Measurements from ENCODE around the gene SGTA.
"Not testable (repeated sequence)": the region's sequence is repeated elsewhere in the genome, so short reads cannot be mapped to it uniquely, and the experiment has no call there.

Gene SGTA, protein sequence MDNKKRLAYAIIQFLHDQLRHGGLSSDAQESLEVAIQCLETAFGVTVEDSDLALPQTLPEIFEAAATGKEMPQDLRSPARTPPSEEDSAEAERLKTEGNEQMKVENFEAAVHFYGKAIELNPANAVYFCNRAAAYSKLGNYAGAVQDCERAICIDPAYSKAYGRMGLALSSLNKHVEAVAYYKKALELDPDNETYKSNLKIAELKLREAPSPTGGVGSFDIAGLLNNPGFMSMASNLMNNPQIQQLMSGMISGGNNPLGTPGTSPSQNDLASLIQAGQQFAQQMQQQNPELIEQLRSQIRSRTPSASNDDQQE

DNA sequence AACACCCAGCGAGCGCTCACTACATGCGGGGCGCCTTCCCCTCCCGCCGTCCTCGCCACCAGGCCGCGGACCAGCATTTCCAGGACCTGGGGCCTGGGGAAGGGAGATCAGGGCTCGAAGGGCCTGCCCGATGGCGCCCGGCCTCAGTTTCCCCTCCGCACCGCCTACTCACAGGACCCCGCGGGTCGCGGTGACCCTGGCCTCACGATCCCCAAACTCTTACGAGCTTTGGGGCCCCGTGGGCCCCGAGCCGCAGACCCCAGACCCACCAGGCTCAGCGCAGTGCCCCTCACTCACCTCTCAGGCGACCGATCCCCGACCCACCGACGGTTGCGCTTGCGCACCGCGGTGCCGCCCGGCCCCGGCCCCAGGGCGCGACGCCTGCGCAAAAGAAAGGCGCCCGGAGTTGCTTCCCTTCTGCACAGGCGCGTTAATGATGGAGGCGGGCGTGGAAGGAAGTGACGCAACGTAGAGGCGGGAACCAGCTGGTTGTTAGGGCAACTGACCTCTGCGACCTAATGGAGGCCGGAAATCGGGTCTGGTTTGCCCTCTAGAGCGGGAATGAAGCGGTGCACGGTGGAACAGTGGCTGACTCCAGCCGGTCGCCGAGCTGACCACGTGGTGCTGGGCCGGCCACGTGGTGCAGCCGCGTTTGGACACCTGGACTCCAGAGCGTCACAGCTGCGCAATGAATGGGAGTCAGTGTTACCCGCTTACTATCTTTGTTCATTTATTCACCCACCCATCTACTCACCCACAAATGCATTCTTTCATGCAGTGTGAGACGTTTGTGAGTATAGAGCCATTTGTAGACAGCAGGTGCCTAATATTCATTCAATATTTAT lies at the start of gene SGTA:
TSS of gene SGTA (minus strand) at position 338 of the 845 bp plus-strand sequence. CDS start 14,205 bp downstream, outside the sequence.
- peak; percentile 96 for DNase-seq

DNA sequence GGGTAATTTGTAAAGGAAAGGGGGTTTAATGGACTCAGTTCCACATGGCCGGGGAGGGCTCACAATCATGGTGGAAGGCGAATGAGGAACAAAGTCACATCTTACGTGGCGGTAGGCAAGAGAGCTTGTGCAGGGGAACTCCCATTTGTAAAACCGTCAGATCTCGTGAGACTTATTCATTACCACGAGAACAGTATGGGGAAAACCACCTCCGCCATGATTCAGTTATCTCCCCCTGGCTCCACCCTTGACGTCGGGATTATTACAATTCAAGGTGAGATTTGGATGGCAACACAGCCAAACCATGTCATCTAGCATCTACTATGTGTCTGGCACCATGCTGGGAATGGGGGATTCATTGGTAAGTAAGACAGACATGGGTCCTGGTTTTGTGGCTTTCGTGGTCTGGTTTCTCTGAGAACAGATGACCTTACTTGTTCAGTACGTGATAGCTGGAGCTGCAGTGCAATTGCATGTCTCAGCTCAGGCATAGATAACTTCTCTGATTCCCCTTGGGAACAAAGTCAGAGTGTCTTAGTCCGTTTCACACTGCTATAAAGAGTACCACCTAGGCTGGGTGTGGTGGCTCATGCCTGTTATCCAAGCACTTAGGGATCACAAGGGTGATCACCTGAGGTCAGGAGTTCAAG lies 44.9 kb upstream of the SGTA start:
- no peak for DNase-seq

DNA sequence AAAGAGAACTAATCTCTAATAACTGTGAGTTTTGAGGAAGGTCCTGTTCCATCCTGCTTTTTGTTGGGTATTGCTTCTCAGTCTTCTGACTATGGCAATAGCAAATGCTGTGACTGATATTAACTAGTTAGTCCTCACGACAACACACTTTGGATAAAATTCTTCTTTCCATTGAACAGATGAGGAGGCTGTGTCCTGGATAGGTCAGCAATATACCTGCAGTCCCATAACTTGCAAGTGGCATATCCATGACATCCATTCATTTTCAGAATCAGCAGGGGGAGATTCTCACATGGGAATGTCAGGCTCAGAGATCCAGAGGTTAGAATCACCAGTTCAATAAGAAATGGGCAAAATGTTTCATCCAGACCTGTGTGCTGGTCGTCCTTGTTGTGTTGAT lies 43.9 kb upstream of the SGTA start:
- no peak for DNase-seq

DNA sequence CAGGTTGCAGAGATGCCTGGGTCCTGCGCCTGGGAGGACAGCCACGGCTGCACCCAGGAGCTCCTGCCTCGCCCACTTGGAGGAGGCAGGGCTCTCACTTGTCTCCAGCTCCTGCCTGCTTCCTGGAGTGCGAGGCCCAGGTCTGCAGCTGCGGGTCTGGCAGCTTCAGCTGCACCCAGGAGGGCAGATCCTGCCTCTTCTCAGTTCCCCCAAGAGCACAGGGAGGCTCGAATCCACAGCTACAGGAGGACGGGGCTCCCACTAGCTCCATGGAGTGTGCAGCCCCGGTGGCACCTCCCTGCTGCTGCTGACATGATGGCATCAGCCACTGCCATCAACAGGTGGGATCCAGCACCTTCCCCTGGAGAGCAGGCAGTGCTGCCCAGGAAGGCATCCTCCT lies 41.1 kb upstream of the SGTA start:
- no peak for DNase-seq

DNA sequence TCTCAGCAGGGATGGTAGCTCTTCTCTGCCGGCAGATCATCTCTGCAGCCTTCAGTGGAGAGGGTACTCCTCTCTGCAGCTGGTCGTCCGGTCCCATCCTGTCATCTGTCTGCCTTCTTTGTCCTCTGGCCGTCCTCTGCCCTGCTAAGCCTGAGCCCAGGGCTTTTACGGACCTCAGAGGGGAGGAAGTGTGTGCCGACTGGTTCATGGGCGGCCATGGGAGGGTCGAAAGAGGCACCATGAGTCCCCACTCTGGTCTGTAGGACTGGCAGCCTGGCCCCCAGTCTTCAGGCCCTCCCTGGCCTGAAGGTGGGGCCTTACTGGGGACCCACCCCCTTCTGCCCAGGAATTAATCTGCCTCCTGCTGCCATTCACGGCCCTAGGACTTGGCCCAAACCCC lies 40.6 kb upstream of the SGTA start:
- DNase-seq, result no peak

DNA sequence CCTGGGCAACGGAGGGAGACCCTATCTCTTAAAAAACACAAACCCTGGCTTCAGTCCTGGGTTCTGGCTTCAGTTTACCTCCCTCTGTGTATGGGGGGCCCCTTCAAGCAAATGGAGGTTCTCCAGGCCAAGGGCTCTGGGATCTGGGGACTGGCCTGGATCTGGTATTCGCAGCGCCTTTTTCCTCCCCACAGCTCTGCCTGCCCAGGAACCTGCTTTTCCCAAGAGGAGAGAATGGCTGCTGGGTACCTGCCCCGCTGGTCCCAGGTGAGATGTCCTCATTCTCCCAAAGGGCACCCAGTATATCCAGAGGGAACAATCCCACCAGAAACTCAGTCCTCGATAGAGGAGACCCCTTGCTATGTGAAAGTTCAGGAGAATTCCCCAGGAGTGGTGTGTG lies 39.8 kb upstream of the SGTA start:
- no peak for DNase-seq

DNA sequence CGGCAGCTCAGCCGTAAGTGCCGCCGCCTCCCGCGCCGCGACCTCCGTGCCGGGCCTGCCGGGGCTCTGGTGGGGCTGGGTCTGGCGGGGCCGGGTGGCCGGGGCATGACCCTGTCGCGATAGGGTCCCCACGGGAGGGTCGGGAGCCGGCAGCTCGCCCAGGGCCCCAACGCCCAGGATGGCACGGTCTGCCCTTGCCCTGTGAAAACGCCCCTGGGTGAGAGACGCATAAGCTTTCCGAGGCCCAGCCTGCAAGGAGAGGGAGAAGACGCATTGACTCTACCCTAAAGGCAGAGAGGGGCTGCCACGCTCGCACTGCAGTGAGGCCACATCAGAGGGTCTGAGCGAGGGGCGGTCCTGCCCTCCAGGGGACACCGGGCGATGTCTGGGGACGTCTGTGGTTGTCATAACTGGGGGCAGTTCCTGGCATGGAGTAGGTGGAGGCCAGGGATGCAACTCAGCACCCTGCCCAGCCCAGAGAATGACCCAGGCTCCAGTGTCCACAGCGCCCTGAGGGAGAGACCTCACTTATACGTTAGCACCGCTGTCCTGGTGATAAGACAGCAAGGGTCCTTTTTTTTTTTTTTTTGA lies 37.1 kb upstream of the SGTA start:
- no peak for DNase-seq

DNA sequence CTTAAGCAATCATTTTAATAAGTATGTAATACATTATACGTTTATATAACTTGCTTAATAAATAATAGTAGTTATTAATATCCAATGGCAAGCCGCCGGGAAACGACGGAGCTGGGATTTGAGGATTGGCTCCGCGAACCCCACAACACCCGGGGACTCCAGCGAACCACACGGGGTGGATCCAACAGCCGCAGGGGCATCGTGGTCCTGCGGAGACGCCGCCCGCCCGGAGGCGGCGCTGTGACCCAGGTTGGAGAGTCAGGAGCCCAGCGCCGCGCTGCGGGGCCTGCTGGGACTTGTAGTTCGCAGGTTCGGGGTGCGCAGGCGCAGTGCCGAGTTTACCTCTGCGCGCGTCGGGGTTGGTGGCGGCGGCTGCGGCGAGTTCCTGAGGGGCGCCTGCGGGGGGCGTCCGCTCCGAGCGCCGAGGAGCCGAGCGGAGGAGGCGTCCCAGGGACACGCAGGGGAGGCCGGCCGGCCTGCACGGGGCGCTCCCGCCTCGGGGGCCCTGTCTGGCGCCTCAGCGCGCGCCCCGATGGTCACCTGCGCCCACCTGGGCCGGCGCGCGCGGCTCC lies 36.6 kb upstream of the SGTA start, which contains the start of gene ZNF554:
TSS of gene ZNF554 (plus strand) at position 329 of the 572 bp plus-strand sequence. CDS start at position 533, 204 bp downstream.
- peak; percentile 94 for DNase-seq

DNA sequence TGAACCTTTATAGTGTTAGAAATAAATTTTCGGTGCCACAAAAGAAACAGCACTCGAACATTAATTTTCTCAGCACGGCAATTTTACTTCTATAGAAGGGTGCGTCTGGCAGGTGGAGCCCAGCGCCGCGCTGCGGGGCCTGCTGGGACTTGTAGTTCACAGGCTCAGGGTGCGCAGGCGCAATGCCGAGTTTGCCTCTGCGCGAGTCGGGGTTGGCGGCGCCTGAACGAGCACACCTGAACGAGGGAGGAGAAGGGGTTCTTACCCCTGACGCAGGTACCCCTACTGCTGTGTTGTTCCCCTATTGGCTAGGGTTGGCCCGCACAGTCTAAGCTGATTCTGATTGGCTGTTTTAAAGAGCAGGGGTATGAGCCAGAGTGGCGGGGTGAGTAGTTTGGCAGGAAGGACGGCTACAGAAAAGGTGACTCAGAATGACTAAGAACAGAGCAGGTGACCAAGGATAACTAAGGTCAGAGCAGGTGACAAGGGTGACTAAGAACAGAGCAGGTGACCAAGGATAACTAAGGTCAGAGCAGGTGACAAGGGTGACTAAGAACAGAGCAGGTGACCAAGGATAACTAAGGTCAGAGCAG lies 34.3 kb upstream of the SGTA start:
- not testable (repeated sequence) for DNase-seq

DNA sequence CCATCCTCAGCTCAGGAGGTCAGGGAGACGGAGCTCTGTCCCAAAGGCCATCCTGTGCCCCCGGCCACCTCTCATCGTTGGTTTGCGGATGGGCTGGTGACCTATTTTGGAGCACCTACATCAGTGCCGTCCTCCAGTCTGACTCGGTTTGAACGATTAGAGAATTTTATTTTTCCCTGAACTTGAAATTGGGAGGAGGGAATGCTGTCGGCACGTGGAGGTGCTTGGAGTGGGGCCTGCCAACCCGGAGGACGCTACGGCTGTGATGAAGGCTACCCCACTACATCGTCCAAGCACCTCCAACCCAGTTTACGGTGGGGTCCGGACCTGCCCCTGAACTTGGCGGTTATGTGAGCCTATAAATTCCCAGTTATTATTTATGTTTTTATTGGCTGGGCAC lies 33.6 kb upstream of the SGTA start:
- DNase-seq, result no peak

DNA sequence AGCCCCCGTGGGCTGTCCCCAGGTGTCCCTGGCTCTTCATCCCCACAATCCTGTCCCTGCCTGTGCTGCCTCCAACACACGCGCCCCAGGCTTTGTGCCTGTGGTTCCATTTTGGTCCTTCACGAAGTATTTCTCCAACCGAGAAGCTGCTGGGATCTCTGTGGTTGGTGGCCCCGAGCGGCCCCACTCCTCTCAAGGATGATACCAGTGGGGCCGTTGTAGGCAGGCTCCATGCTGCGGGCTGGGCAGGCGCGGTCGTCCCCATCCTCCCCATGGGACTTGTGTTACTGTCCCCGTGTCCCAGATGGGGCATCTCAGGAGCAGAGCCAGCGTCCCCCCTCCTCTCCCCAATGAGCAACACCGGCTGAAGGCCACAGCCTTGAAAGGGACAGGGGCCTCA lies 32.9 kb upstream of the SGTA start:
- DNase-seq, result no peak

DNA sequence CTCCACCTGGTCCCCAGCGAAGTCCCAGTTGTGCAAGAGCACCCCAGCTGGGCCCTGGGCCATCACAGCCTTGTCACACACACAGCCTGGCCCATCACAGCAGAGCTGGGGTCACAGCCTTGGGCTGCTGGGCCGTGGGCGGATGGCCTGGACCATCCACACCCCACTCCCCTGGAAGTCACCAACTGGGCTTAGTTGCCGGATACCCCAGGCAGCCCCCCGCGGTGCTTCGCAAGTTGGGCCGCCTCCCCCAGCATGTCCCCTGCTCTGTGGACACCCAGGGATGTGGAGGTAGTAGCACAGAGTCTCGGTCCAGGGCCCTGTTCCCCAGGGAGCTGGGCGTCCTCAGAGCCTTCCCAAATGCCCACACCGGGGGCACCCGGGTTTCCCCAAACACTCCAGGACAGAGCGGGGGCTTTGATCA lies 32.1 kb upstream of the SGTA start:
- no peak for DNase-seq

DNA sequence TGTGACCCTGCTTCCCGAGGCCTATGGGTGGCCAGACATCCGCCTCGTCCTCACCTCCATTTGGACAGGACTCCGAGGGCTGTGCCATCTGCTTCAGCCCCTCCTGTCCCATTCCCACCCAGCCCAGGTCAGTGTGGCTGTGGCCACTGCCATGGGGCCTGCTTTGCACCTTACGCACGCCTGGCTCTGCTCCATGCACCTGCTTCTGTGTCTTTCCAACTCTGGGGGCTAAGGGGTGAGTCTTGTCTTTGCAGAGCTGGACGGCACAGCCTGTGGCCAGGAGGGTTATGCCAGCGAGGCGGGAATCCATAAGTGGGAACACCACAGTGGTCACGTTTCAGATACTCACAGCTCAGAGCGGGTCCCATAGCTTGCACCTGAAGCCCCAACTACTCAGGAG lies 31.4 kb upstream of the SGTA start:
- DNase-seq, result no peak

DNA sequence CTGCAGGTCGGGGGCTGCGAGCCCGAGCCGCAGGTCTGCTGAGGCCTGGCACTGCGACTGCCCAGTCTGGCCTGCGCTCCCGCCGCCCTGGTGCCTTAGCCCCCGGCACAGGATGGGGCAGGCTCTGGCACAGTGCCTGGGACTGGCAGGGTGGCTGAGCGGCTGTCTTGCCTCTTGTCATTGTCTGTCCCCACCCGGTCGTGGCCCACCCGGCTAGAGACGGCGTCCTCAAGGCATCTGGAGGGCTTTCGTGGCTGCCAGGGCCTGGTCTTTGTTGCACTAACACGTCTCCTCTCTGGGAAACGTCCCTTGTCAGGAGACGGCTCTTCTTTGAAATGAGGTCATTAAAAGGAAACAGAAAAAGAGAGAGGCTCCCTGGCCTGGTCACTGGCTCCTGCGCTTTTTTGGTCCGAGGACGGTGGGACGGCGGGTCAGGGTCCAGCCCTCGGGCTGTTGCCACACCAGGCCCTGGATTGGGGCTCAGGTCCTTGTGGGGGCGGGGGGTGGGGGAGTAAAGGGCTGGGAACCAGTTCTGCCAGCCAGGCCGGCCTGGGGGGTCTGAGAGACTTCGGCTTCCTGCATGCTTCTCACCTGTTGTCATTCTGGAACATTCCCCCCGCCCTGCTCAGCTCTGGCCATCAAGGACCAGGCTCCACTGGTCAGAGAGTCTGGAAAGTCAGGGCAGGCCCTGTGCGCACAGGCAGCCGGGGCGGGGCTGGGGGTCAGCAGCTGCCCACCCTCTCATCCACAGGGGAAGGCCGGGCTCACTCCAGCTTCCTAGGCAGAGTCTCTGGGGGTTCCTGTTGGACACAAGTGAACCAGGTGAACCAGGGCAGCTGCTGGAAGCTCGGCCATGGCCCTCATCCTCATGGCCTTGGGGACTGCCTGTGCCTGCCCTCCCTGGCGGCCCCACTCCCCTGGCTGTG lies 30.4 kb upstream of the SGTA start:
- no peak for DNase-seq

DNA sequence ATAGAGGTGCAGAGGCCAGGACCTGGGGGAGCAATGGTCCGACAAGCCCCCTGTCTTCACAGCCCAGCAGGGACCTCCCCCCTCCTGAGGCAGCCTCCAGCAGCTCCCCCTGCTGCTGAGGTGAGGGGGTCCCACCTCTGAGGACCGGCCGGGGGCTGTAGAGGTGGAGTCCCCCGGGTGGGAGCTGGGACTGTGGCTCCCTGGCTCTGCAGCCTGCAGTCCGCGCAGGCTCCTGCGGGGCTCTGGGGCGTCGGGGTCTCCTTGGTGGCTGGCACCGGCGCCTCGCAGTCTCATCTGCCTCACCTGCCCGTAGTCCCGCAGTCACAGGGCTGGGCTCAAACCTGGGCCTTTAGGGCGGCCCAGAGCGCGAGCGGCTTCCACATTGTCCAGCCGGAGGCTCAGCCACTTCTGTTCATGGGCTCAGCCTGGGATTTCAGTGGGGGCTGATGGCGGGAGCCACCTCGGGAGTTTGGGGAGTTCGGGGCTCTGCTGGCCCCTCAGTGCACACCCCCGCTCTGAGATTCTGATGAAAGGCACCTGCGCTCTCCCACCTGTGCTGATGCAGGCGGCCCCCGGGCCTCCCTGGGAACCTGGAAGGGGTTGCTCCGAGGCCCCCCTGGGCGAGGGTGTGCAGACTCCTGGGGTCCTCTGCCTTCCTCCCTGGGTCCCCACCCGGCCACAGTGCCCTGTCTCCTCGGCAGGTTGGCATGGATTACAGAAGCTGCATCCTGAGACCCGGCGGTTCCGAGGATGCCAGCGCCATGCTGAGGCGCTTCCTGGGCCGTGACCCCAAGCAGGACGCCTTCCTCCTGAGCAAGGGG lies 29.6 kb upstream of the SGTA start:
- DNase-seq, result no peak

DNA sequence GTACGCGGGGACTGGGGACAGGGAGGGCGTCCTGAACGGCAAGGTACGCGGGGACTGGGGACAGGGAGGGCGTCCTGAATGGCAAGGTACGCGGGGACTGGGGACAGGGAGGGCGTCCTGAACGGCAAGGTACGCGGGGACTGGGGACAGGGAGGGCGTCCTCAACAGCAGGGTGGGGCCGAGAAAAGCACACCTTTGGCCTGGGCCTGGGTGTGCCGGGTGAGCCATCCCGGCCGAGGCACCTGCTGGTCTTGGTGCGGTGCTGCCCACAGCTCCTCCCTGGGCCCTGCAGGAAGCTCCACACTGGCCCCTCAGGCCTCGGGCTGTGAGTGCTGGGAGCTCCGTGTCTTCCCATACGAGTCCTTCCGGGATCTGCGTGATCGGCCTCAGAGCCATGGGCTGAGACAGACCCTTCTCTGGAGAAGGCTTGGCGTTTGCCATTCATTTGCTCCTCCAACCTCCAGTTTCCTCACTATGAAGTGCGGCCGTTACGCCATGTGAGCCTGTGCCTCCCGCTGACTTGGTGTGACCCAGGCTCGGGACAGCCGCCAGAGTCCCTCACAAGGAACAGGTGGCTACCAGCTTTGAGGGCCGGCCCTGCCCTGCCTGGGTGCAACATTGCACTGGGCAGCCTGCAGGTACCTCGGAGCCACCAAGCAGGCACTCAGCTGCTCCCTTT lies 28.8 kb upstream of the SGTA start:
- no peak for DNase-seq

DNA sequence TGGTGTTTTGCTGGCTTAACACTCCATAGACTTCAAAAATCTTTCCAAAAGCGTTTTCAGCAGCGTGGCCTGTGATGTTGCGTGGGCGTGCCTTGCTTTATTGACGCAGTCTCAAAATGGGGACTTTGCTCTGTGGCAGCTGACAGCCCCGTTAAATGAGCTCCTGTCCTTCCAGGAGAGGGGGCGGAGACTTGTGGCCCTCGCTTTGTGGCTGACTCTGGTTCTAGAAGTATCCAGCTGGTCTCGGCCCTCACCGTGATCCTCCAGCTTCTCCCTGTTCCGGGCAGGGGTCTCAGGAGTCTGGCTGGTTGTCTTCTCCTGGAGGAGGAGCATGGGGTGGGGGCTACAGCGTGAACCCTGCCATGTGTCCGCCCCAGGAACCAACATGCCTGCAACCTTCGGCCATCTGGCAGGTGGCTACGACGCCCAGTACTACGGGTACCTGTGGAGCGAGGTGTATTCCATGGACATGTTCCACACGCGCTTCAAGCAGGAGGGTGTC lies 28.2 kb upstream of the SGTA start:
- no peak for DNase-seq

DNA sequence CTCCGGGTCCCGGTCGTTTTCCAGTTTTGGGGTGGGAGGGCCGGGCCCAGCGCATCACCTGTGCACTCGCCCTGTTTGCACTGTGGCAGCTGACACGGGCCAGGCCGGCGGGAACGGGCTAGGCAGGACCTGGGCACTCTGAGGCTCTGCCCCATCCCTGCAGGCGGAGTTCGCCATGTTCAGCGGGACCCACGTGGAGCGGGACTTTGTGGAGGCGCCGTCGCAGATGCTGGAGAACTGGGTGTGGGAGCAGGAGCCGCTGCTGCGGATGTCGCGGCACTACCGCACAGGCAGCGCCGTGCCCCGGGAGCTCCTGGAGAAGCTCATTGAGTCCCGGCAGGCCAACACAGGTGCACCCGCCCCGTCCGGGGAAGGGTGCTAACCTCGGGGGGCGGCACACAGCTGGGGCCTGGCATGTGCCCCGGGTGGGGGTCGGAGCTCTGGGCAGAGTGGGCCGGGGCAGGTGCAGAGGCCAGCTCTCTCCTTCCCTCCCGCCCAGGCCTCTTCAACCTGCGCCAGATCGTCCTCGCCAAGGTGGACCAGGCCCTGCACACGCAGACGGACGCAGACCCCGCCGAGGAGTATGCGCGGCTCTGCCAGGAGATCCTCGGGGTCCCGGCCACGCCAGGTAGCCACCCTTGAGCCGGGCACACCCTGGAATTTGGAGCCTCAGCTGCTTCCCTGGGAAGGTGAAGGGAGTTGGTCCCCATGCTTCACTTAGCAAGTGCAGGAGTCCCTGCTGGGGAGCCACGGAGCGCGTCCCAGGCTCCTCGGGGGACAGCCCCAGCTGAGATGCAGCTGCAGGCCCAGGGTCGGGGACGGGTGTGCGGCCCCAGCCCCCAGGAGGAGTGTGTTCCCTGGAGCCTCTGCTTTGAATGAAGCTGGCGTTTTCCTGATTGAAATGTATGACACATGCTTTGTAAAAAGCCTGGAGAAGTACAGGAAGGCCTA lies 27.3 kb upstream of the SGTA start:
- no peak for DNase-seq

All from T1000 (cell line).